H1 (cell line): ENCODE measurements around the gene UROC1. TPM values are rescaled to one million over a fixed set of nuclear protein-coding genes. Genes with fewer than 3 reads are reported as not detected.

Source experiments
- GTF2F1 ChIP-seq: IDR thresholded peaks from 2 replicates; pipeline ENCODE4 v1.6.1; 2012; ENCODE audit warnings: low read depth, low read length, improper control_type of control experiment, borderline replicate concordance
- RFX5 ChIP-seq: IDR thresholded peaks from 2 replicates; pipeline ENCODE4 v1.6.1; 2011; ENCODE audit warnings: low read depth, low read length, improper control_type of control experiment, borderline replicate concordance
- SIN3A ChIP-seq, 2 experiments: IDR thresholded peaks in 1 of 2; conservative IDR thresholded peaks in 1 of 2; 2 replicates each; pipeline ENCODE4 v1.6.1; 2011 to 2012; ENCODE audit warnings: low read length in 2 of 2, improper control_type of control experiment in 1 of 2, low read depth in 1 of 2, mild to moderate bottlenecking in 1 of 2
- polyA plus RNA-seq, 7 experiments: library from polyadenylated mRNA; depleted of rRNA in 3 of 7; stranded (reverse) in 5 of 7; unstranded in 2 of 7; fragments of >200 nt in 5 of 7; fragments of 200-250 nt in 2 of 7; gene quantifications; 1 replicate in 5 of 7; 2 replicates in 1 of 7; 4 replicates in 1 of 7; pipeline versions ENCODE4 v1.2.1 to v1.2.3, GENCODE V29; 2011 to 2013; ENCODE audit warnings: missing spikeins in 2 of 7, mixed read lengths in 2 of 7
- total RNA-seq: library from RNA; stranded (reverse); fragmentation: NEBNext Ultra II Directional; extraction: Animal tissue kit (Norgen Biotek cat#: 25700); gene quantifications from 2 replicates; pipeline ENCODE4 v1.2.1, GENCODE V29; 2021
- TF ChIP-seq, protein P1 (sequence below): IDR thresholded peaks from 2 replicates; pipeline ENCODE4 v1.6.1; 2012; ENCODE audit warnings: inconsistent platforms

The UROC1 gene
- total and polyA plus RNA-seq, 2 of the 8 experiments (the other 6 are each of a cell fraction or from before 2014, with no cell fraction given): 0.03 TPM; not detected in 1

GRCh38 chr3:126456211-126456610, 61.4 kb downstream of the UROC1 start (continued):
- TF ChIP-seq SIN3A (conservative IDR thresholded peaks at IDR 0.05 in 1 of 2, IDR thresholded peaks at IDR 0.05 in 1 of 2; ENCODE audit: low read depth in 1 of 2, low read length in 2 of 2) (no peak), GTF2F1 (no peak), RFX5 (no peak)
- TF ChIP-seq, protein P1, sequence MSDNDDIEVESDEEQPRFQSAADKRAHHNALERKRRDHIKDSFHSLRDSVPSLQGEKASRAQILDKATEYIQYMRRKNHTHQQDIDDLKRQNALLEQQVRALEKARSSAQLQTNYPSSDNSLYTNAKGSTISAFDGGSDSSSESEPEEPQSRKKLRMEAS: no peak
- TF ChIP-seq, all 59 proteins: peak for 0
